Activated T-cell treated with anti-CD3 and anti-CD28 coated beads, Interleukin-2, amount 50 U/mL, for 4 hours (primary cell): ENCODE data around the gene USP46. TPM values are rescaled to one million over a fixed set of nuclear protein-coding genes. Genes with fewer than 3 reads are reported as not detected.

Experiments
- ATAC-seq, 2 donors: fragments of 200-7000 bp; cut with Tn5 transposase; one replicate each; pipeline ENCODE4 v1.10.0; 2021
- DNase-seq: peaks from one replicate; pipeline ENCODE4 v3.0.0-alpha.2; 2020
- H3K27me3 Mint-ChIP-seq: one replicate; pipeline ENCODE4 v1.8.0; 2021; ENCODE audit warnings: low read depth, mixed read lengths
- H3K36me3 Mint-ChIP-seq: one replicate; pipeline ENCODE4 v1.8.0; 2022; ENCODE audit warnings: mixed read lengths; ENCODE audit not compliant: insufficient read depth
- H3K4me1 Mint-ChIP-seq: one replicate; pipeline ENCODE4 v1.8.0; 2021; ENCODE audit warnings: low read depth, mixed read lengths
- H3K4me3 Mint-ChIP-seq: one replicate; pipeline ENCODE4 v1.8.0; 2021; ENCODE audit warnings: mild to moderate bottlenecking, moderate library complexity, mixed read lengths
- H3K9me3 Mint-ChIP-seq: one replicate; pipeline ENCODE4 v1.8.0; 2021; ENCODE audit warnings: mixed read lengths
- total RNA-seq, 3 donors: library from RNA; stranded (reverse); gene quantifications; one replicate each; pipeline ENCODE4 v1.2.1, GENCODE V29; 2021

The USP46 gene
- total RNA-seq, 3 donors from 2014 or later, result 6.2 to 10.4 (median 7.4) TPM

DNA sequence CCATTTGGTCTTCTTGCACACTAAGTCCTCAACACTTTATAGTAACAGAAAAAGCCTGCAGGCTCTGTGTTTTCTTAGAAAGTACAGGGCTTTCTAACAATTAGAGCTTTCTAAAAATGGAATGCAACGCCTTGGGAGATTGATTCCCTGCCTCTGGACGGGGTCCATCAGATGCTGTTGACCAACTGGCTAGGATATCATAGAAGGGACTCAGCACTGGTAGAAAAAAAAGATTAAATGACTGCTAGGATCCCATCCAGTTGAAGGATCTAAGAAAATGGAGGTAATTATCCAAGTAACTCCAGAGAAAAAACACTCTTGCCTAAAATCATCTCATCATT, 39.5 kb downstream of the USP46 start:
- H3K4me3 Mint-ChIP-seq, result no peak overlapping the region
- H3K27me3 Mint-ChIP-seq, result no peaks in the 10 kb centered on the region
- ATAC-seq, result no peak
- H3K4me1 Mint-ChIP-seq, result peaks cover 34% of the 10 kb centered on the region
- no peaks in the 10 kb centered on the region for H3K9me3 Mint-ChIP-seq
- peaks cover 17% of the 10 kb centered on the region for H3K36me3 Mint-ChIP-seq
- no peak for DNase-seq

DNA sequence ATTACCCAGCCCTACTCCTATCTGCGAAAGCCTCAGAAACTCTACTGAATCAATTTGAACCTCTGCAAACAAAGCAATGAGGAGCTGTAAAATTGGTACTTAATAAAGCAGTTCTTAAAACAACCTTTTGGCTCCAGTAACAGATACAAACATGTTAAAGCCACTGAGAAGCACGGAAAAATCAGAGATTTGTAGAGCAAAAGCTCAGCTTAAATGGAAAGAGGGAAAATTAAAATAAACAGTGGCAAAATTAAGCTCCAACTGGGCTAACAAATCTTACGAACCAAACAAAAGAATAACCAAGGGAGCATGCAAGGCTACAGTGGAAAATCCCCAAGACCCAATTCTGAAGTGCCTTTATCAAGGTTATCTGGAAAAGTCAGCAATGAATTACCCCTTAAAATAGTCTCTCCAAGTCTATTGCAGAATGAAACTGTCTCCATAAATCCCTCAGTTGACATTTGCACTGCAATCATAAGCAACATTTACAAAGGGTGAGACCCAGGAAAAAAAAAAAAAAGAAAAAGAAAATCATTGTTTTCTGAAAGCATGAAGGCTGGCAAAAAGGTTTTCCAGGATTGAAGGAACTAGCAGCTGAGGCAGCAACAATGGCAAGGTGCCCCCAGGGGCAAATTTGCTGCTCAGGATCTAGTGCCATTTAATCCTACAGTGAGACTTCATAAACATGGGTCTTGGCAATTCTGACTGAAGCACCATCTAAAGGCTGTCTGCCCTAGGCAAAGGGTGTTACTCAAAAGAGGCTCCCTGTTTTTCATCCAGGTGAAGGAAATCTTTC, 40.1 kb downstream of the USP46 start:
- Mint-ChIP-seq H3K4me1 (peaks cover 34% of the 10 kb centered on the region), H3K27me3 (no peaks in the 10 kb centered on the region)
- DNase-seq, result no peak

DNA sequence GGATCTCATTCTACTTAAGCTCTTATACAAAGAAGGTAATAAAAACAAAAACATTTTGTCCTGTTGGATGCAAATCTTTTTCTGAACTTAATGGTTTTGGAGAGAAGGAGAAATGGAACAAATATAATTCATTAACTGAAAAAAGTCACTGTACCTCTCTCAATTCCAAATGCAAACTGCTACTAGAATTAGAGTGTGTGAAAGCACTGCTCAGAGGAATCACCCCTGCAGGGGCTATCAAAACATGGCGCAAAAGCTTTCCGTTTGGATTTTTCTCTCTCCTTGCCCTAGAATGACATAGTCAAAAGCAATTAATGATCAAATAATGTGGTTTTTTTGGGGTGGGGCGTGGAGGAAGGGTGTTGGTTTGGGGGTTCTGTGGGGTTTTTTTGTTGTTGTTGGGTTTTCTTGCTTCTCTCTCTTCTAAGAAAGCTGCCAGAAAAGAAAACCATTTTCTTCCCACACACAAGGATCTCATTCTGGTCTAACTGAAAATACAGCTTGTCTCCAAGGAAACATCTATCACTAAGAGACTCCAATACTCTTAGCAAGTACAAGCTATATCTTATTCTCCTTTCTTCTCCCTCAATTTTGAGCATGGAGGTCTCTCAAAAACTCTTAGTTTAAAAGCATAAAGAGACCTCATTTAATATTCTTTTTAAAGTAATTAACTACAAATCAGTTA, 41.6 kb downstream of the USP46 start:
- no peaks in the 10 kb centered on the region for H3K27me3 Mint-ChIP-seq
- no peaks in the 10 kb centered on the region for H3K9me3 Mint-ChIP-seq
- DNase-seq (no peak), ATAC-seq (peak in 1 of 2 donors; percentile 14)
- H3K4me3 Mint-ChIP-seq, result peak overlapping the region; percentile 4
- peaks cover 15% of the 10 kb centered on the region for H3K36me3 Mint-ChIP-seq
- H3K4me1 Mint-ChIP-seq, result peaks cover 34% of the 10 kb centered on the region

More for the DNA sequence above, 40.1 kb downstream of the USP46 start:
- no peak for ATAC-seq
- Mint-ChIP-seq H3K9me3 (no peaks in the 10 kb centered on the region), H3K36me3 (peaks cover 14% of the 10 kb centered on the region), H3K4me3 (no peak overlapping the region)

DNA sequence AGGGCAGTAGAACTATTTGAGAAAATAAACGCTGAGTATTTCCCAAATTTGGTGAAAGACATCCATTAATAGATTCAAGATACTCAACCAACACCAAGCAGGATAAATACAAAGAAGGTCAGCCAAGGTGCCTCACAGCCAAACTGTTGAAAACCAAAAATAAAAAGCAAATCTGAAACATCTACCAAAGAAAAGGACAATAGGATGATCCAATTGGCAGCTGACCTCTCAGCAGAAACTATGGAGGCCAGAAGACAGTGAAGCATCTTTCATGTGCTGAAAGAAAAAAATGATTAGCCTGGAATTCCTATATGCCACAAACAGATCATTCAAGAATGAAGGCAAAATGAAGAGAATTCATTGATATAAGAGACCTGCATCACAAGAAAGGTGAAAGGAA, 44.9 kb downstream of the USP46 start:
- ATAC-seq, result no peak
- Mint-ChIP-seq H3K9me3 (no peaks in the 10 kb centered on the region), H3K27me3 (no peaks in the 10 kb centered on the region), H3K4me3 (no peak overlapping the region), H3K4me1 (peaks cover 25% of the 10 kb centered on the region), H3K36me3 (peaks cover 33% of the 10 kb centered on the region)
- no peak for DNase-seq

DNA sequence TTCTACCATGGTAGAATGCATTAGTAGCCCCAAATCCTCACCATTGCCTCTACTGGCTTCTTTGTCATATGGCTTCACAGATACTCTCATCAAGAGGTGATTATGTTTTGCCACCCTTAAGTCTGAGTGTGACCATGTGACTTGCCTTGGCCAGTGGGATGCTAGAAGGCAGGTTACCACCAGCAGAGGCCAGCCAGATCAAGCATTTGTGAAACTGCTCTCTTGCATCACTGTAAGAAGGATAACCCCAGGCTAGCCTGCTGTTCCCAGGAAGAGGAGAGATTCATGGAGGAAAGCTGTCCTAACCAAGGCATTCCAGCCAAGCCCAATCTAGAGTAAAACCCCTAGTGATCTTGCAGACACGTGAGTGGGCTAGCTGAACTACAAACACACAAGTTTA, 46.8 kb downstream of the USP46 start:
- peaks cover 11% of the 10 kb centered on the region for H3K4me1 Mint-ChIP-seq
- DNase-seq, result no peak
- no peak for ATAC-seq
- no peak overlapping the region for H3K4me3 Mint-ChIP-seq
- no peaks in the 10 kb centered on the region for H3K9me3 Mint-ChIP-seq
- peaks cover 39% of the 10 kb centered on the region for H3K36me3 Mint-ChIP-seq
- H3K27me3 Mint-ChIP-seq, result no peaks in the 10 kb centered on the region

DNA sequence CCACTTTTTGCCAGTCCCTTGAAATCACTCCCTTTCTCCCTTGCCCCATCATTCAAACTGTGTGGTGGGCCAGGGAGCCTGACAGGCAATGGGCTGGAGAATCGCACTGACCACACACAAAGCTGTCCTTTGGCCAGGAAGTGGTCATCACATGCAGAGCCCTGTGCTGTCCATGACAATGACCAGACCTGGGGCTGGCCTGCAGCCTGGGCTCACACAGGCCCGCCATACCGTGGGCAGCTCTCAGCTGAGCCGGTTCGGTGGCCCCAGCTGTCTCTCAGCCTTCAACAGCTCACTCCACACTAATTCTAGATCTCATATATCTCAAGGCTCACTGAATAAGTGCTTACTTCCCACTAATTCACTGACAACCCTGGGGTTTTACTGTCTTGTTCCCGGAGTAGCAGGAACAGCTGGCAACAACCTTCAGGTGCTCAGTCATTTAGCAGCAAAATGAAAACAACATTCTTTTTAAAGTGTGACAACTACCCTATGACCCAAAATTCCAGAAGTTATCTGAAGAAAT, 48.0 kb downstream of the USP46 start:
- ATAC-seq, result no peak
- Mint-ChIP-seq H3K9me3 (no peaks in the 10 kb centered on the region), H3K4me3 (no peak overlapping the region), H3K27me3 (no peaks in the 10 kb centered on the region), H3K36me3 (peaks cover 50% of the 10 kb centered on the region), H3K4me1 (peaks cover 3% of the 10 kb centered on the region)
- DNase-seq, result no peak

DNA sequence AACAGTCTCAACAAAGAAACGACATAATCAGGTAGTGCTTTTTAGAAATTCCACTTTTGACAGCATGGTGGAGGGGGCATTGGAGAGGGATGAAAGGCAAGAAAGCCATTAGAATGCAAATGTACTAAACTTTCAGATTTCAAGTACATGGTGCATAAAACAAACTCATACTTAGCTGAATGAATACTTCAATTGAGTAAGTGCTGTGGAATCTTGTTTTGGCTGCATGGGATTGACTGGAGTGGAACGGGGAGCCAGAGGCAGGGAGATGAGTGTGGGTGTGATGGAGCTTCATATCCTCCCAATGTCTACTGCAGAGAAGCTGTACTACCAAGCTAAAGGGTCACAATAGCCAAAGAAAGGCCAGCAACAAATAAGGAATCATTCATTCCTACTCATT, 52.4 kb downstream of the USP46 start:
- Mint-ChIP-seq H3K4me1 (no peaks in the 10 kb centered on the region), H3K27me3 (no peaks in the 10 kb centered on the region), H3K4me3 (no peak overlapping the region), H3K9me3 (no peaks in the 10 kb centered on the region), H3K36me3 (peaks cover 49% of the 10 kb centered on the region)
- no peak for ATAC-seq
- DNase-seq, result no peak

DNA sequence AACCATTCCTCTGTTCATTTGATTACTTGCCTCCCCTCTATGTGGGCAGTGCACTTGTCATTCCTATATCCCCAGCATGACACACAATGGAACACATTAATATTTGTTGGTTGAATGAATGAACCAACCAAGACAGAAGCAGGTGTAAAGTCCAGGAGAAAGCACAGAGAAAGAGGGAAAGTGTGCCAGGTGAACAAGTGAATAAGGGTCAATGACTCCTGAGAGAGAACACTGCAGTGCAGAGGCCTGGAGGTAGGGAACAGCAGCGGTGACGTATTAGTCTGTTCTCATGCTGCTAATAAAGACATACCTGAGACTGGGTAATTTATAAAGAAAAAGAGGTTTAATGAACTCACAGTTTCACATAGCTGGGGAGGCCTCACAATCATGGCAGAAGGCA, 53.1 kb downstream of the USP46 start:
- Mint-ChIP-seq H3K9me3 (no peaks in the 10 kb centered on the region), H3K36me3 (peaks cover 49% of the 10 kb centered on the region), H3K4me1 (no peaks in the 10 kb centered on the region), H3K27me3 (no peaks in the 10 kb centered on the region), H3K4me3 (no peak overlapping the region)
- ATAC-seq (no peak), DNase-seq (no peak)

DNA sequence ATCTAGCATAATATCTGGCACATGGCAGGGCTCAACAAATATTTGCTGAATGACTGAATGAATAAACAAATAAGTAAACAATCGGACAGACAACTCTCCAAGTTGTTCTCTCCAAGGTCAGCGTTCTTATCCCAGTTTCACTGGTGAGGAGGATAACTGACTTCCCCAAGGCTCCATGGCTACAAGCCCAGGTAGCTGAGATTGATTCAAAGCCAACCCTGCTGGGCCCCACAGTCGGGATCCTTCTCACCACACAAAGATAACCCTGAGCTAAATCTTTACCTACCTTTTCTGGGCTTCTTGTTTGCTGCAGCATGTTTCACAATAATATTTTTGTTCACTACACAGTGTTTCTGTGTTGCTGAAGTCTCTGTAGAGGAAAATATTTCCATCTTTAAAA, 54.9 kb downstream of the USP46 start:
- no peaks in the 10 kb centered on the region for H3K27me3 Mint-ChIP-seq
- no peak overlapping the region for H3K4me3 Mint-ChIP-seq
- ATAC-seq, result no peak
- no peaks in the 10 kb centered on the region for H3K9me3 Mint-ChIP-seq
- DNase-seq, result no peak
- peaks cover 42% of the 10 kb centered on the region for H3K36me3 Mint-ChIP-seq
- H3K4me1 Mint-ChIP-seq, result no peaks in the 10 kb centered on the region

DNA sequence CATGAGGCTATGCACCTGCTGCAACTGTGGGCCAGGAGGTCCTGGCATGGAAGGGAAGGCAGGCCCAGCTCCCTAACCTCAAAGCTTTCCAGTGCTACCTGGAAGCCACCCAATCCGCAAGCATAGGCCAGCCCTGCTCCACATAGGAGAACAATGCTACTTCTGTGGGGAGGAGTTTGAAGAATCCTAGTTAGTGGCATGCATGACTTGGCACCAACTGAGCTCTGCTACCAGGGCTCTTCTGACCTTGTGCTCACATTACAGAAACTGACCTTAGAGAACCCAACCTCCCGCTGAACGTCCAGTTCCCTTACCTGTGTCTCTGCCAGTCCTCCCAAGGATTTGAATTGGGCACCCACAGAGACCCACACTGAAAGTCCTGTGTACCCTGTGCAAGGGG, 58.8 kb downstream of the USP46 start:
- ATAC-seq (no peak), DNase-seq (no peak)
- Mint-ChIP-seq H3K27me3 (no peaks in the 10 kb centered on the region), H3K4me3 (no peak overlapping the region), H3K4me1 (no peaks in the 10 kb centered on the region), H3K9me3 (no peaks in the 10 kb centered on the region), H3K36me3 (peaks cover 38% of the 10 kb centered on the region)

DNA sequence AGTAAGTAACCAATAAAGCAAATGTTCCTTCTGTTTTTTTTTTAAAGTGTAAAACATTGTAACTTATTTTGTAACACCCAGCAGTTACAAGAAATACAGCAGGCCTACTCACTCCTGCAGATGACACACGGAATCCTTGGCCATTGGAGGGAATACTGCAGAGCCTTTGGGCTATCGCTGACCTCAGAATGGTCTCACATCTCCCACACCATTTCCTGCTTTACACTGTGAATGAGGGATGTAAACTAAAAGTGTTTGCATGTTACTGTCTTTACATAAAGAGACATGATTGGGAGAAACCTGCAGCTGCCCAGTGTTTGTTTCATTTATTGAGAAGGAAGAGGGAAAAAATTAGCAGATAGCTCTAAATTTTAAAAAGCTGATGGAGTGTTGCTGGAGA, 64.1 kb downstream of the USP46 start:
- Mint-ChIP-seq H3K27me3 (no peaks in the 10 kb centered on the region), H3K9me3 (no peaks in the 10 kb centered on the region), H3K4me1 (peaks cover 5% of the 10 kb centered on the region), H3K4me3 (no peak overlapping the region), H3K36me3 (peaks cover 23% of the 10 kb centered on the region)
- DNase-seq (no peak), ATAC-seq (no peak)

DNA sequence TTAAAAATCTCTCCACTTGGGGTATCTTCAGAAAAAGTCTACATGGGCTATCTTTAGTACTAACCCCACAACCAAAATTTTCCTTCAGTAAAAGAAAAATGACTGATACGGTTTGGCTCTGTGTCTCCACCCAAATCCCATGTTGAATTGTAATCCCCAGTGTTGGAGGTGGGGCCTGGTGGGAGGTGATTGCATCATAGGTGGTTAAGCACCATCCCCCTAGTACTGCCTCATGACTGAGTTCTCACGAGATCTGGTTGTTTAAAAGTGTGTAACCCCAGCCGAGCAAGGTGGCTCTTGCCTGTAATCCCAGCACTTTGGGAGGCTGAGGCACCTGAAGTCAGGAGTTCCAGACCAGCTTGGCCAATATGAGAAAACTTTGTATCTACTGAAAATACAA, 66.8 kb downstream of the USP46 start:
- peaks cover 28% of the 10 kb centered on the region for H3K4me1 Mint-ChIP-seq
- no peaks in the 10 kb centered on the region for H3K9me3 Mint-ChIP-seq
- no peaks in the 10 kb centered on the region for H3K27me3 Mint-ChIP-seq
- H3K4me3 Mint-ChIP-seq, result no peak overlapping the region
- H3K36me3 Mint-ChIP-seq, result peaks cover 17% of the 10 kb centered on the region
- DNase-seq, result no peak
- no peak for ATAC-seq

DNA sequence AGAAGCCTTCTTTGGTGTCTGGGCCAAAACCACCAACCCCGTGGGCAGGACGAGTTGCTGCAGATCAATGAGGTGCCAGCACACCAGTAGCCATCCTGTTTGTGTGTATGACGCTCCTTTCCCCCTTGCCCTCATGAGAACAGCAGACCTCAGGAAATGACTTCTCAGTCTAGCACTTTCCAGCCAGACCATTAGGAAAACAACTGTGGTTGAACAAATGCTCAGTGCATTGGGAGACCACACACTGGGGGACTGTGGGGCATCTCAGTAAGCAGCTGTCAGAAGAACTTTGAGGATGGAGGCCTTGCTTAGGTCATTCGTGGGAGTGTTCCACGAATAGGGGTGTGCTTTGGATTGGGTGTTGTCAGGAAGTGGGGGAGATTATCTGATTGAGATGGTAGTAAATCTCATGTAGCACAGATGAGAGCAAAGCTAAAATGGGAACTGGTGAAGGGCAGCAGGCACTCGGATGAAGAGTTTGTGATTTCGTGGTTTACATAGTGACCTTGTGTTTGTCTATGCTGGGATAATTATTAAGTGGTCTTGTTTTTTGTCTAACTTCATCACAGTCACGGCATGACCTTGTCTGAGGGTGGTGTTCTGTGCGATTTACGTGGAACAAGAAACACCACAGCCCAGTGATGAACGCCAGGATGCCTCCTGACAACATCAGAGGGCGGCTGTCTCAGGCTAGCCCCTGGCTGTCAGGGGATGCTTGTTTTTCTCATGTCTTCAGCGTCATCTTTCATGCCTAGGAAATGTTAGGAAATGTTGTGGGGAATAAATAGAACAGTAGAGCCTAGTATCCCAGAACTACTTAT, 70.1 kb downstream of the USP46 start:
- H3K4me1 Mint-ChIP-seq, result peaks cover 28% of the 10 kb centered on the region
- DNase-seq (peak; percentile 10), ATAC-seq (peak; percentile 67 to 70)
- H3K9me3 Mint-ChIP-seq, result no peaks in the 10 kb centered on the region
- H3K27me3 Mint-ChIP-seq, result no peaks in the 10 kb centered on the region
- H3K36me3 Mint-ChIP-seq, result peaks cover 3% of the 10 kb centered on the region
- no peak overlapping the region for H3K4me3 Mint-ChIP-seq

DNA sequence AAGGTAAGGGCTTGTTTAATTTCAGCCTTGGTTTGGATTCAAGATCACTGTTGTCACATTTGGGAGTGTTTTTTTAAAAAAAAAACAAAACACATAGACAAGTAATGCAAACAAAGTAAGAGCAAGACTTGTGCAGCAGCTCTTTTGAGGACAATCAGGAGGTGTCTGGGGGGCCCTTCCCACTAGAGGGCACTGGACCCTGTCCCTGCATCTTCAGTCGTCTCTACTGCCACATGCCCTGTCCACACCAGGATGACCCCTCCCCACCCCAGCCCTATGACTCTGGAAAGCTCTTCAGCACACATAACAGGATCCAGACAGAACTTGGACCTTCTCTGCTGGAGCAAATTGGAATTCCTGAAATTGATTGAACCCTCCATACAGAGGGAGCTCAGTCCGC, 71.0 kb downstream of the USP46 start:
- H3K36me3 Mint-ChIP-seq, result peaks cover 3% of the 10 kb centered on the region
- peaks cover 2% of the 10 kb centered on the region for H3K27me3 Mint-ChIP-seq
- peak in 1 of 2 donors; percentile 44 for ATAC-seq
- H3K9me3 Mint-ChIP-seq, result no peaks in the 10 kb centered on the region
- H3K4me1 Mint-ChIP-seq, result peaks cover 28% of the 10 kb centered on the region
- no peak for DNase-seq
- H3K4me3 Mint-ChIP-seq, result no peak overlapping the region
